Ovary (tissue), 3 donors: ENCODE data around the gene ITGAX.

Source experiments
- POLR2A ChIP-seq: fragments of 450-650 bp; IDR thresholded peaks from one replicate; pipeline ENCODE4 v1.6.1; 2017; ENCODE audit warnings: antibody characterized with exemption, mild to moderate bottlenecking, moderate library complexity
- TF ChIP-seq, protein P1 (sequence below), 3 donors: fragments of 450-650 bp in 2 of 3; fragments of 200-600 bp in 1 of 3; IDR thresholded peaks; one replicate each; pipeline versions ENCODE4 v1.5.1 to v1.8.0; 2016 to 2022; ENCODE audit warnings: antibody characterized with exemption in 3 of 3, mild to moderate bottlenecking in 1 of 3
- donor health status: DM: no; HTN: no; CAD: no.

DNA sequence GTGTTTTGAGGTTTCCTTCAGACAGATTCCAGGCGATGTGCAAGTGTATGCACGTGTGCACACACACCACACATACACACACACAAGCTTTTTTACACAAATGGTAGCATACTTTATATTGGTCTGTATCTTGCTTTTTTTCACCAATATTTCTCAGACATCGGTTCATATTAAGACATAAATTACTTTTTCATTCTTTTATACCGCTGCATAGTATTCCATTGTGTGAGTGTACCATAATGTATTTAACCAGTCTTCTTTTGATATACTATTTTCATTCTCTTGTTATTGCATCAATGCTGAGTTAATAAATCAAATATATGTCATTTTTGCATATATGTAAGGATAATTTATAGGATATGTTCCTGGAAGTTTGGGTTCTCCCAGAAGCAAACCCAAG is 22.4 kb upstream of the ITGAX start:
- TF ChIP-seq, protein P1, sequence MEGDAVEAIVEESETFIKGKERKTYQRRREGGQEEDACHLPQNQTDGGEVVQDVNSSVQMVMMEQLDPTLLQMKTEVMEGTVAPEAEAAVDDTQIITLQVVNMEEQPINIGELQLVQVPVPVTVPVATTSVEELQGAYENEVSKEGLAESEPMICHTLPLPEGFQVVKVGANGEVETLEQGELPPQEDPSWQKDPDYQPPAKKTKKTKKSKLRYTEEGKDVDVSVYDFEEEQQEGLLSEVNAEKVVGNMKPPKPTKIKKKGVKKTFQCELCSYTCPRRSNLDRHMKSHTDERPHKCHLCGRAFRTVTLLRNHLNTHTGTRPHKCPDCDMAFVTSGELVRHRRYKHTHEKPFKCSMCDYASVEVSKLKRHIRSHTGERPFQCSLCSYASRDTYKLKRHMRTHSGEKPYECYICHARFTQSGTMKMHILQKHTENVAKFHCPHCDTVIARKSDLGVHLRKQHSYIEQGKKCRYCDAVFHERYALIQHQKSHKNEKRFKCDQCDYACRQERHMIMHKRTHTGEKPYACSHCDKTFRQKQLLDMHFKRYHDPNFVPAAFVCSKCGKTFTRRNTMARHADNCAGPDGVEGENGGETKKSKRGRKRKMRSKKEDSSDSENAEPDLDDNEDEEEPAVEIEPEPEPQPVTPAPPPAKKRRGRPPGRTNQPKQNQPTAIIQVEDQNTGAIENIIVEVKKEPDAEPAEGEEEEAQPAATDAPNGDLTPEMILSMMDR (IDR thresholded peaks at IDR 0.05) = no peak
- no peak for TF ChIP-seq POLR2A
